OCI-LY7 (cell line): ENCODE results near the gene NOXA1.

Experiments
- EZH2phosphoT487 ChIP-seq: fragments of 200-600 bp; sonication (generic); IDR thresholded peaks from 2 replicates; pipeline ENCODE4 v1.6.1; 2018; ENCODE audit warnings: low read depth, borderline replicate concordance, mild to moderate bottlenecking, mixed run types, antibody characterized with exemption, low read length, moderate library complexity, mixed read lengths
- TF ChIP-seq, protein P1 (sequence below): fragments of 200-600 bp; sonication (generic); conservative IDR thresholded peaks from 2 replicates; pipeline ENCODE4 v1.5.1; 2014; ENCODE audit warnings: mild to moderate bottlenecking, antibody characterized with exemption, low read length, moderate library complexity, mixed read lengths

DNA sequence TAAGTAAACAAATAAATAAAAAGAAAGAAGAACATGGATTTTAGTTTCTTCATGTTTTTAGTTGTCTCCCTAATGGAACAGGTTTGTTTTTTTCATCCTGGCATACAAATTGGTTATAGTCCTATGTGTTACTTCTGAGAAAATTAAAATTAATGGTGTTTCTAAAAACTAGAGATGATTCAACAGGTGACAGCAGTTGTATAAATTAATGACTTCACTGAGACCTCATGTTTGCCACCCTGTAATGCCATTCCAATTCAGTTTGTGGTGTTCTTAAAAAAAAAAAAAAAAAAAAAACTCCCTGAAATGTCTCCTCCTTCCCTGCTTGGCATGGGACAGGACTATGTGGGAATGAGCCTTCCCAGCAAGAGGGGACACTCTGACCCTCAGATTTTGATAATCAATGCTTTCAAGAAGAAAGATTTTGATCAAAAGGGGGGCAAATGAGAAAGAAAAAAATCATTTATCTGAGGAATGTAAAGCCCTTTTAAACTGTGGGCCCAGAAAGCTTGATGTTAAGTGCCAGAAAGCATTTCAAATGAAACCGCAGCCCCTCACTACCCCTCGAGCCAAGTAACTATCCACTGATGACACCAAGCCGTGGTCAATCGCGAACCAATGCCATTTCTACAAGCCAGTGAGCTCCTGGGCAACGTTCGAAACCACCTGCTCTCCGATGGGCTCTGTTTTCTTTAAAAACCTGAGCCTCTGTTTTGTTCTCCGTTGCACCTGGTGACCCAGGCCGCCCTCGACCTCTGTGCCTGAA is 1.2 kb upstream of the NOXA1 start:
- TF ChIP-seq, protein P1, sequence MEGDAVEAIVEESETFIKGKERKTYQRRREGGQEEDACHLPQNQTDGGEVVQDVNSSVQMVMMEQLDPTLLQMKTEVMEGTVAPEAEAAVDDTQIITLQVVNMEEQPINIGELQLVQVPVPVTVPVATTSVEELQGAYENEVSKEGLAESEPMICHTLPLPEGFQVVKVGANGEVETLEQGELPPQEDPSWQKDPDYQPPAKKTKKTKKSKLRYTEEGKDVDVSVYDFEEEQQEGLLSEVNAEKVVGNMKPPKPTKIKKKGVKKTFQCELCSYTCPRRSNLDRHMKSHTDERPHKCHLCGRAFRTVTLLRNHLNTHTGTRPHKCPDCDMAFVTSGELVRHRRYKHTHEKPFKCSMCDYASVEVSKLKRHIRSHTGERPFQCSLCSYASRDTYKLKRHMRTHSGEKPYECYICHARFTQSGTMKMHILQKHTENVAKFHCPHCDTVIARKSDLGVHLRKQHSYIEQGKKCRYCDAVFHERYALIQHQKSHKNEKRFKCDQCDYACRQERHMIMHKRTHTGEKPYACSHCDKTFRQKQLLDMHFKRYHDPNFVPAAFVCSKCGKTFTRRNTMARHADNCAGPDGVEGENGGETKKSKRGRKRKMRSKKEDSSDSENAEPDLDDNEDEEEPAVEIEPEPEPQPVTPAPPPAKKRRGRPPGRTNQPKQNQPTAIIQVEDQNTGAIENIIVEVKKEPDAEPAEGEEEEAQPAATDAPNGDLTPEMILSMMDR: no peak
- no peak for TF ChIP-seq EZH2phosphoT487
